Heart left ventricle (tissue), 16 donors: ENCODE results near the gene NSUN7. TPM values are rescaled to one million over a fixed set of nuclear protein-coding genes. Genes with fewer than 3 reads are reported as not detected.

Experiments
- ATAC-seq, 4 donors: fragments of 200-7000 bp; cut with Tn5 transposase; one replicate each; pipeline ENCODE4 v1.9.1; 2020 to 2022; ENCODE audit warnings: moderate library complexity in 4 of 4, mild to moderate bottlenecking in 3 of 4, moderate number of reproducible peaks in 1 of 4
- DNase-seq, 5 donors: peaks; one replicate each; pipeline ENCODE4 v3.0.0-alpha.2; 2020
- H3K27ac ChIP-seq, 12 donors: fragments of 200-600 bp; sonication (generic) in 4 of 12; one replicate each; pipeline versions ENCODE4 v1.5.0 to v1.8.0; 2016 to 2022; ENCODE audit warnings: mild to moderate bottlenecking in 2 of 12
- H3K27me3 ChIP-seq, 9 donors: fragments of 200-600 bp; sonication (generic) in 2 of 9; one replicate each; pipeline versions ENCODE4 v1.5.1 to v1.8.0; 2016 to 2022; ENCODE audit warnings: mild to moderate bottlenecking in 3 of 9
- H3K36me3 ChIP-seq, 9 donors: fragments of 200-600 bp; sonication (generic) in 2 of 9; one replicate each; pipeline versions ENCODE4 v1.5.0 to v1.8.0; 2018 to 2022; ENCODE audit warnings: mild to moderate bottlenecking in 2 of 9
- H3K4me1 ChIP-seq, 12 donors: fragments of 200-600 bp; sonication (generic) in 4 of 12; one replicate each; pipeline versions ENCODE4 v1.5.0 to v1.8.0; 2016 to 2022; ENCODE audit warnings: mild to moderate bottlenecking in 3 of 12
- H3K4me3 ChIP-seq, 12 donors: fragments of 200-600 bp; sonication (generic) in 4 of 12; one replicate each; pipeline versions ENCODE4 v1.5.0 to v1.8.0; 2017 to 2022; ENCODE audit warnings: mild to moderate bottlenecking in 9 of 12, moderate library complexity in 4 of 12
- H3K9me3 ChIP-seq, 12 donors: fragments of 200-600 bp; sonication (generic) in 4 of 12; one replicate each; pipeline versions ENCODE4 v1.5.0 to v1.8.0; 2016 to 2022; ENCODE audit warnings: mild to moderate bottlenecking in 1 of 12
- POLR2A ChIP-seq, 2 donors: fragments of 450-650 bp; IDR thresholded peaks; one replicate each; pipeline ENCODE4 v1.6.1; 2017; ENCODE audit warnings: antibody characterized with exemption in 2 of 2, mild to moderate bottlenecking in 2 of 2, moderate library complexity in 2 of 2
- WGBS, 4 donors: extraction: QIAGEN DNeasy Blood & Tissue Kit in 2 of 4; methylation state at CpG; one replicate each; pipeline versions ENCODE4 v1.1.5 to v1.1.7; 2013 to 2018; 5-methylcytosine and 5-hydroxymethylcytosine counted together
- intact Hi-C, 10 donors: fragments of 100-400 bp; cut with DNase I; formaldehyde crosslinking; loops; one replicate each; pipeline versions ENCODE4 v1.11.1 to v1.14.2; 2022
- polyA plus RNA-seq, 2 donors: library from polyadenylated mRNA; stranded (reverse); fragments of 200-250 nt; gene quantifications; one replicate each; pipeline ENCODE4 v1.2.3, GENCODE V29; 2013
- total RNA-seq, 9 donors: library from RNA; depleted of rRNA in 2 of 9; stranded (reverse); fragments of >200 nt in 2 of 9; fragmentation: NEBNext Ultra II Directional in 3 of 9; extraction: Animal tissue kit (Norgen Biotek cat#: 25700) in 3 of 9; gene quantifications; one replicate each; pipeline versions ENCODE4 v1.1.0 to v1.2.4, GENCODE V29; 2016 to 2023
- TF ChIP-seq, protein P1 (sequence below), 12 donors: fragments of 200-600 bp; sonication (generic) in 4 of 12; IDR thresholded peaks; one replicate each; pipeline versions ENCODE4 v1.5.0 to v1.8.0; 2018 to 2022; ENCODE audit warnings: antibody characterized with exemption in 12 of 12, mild to moderate bottlenecking in 5 of 12
- donor health status: ischemic (EF 13 %, LVEDD 7.1; RV severe dilation, severe dysfunction).
- donor health status: healthy with polysubstance abuse.
- donor health status: DM: no; HTN: yes; CAD: no.
- donor health status: DM: no; HTN: no; CAD: no.
- donor health status: ischemic (EF 25% LVEDD 6.9; RV normal size, moderate dysfunction).
- donor health status: ischemic (EF 25% LVEDD 5.7; RV mildly dilated, moderate dysfunction).
- donor health status: healthy.
- donor health status: DM: yes; HTN: yes; CAD: no.
- donor health status: ischemic (EF 35%, LVEDD 5.7; RV mildly dilated, moderate dysfunction).
- donor health status: nonischemic (EF 11% LVEDD 7.7; RV severe dilation, severe dysfunction).
- donor health status: DM: yes; HTN: yes; CAD: no.
- donor health status: PGD.
- donor health status: ischemic (EF 29% LVEDD 5.4; RV normal size, mild dysfunction).
- donor health status: nonischemic (EF 23%, LVEDD 6.1; RV moderate dilation, normal function).

The NSUN7 gene
- total and polyA plus RNA-seq, 11 donors, result 0.04 to 1.4 (median 0.20) TPM; not detected in 3

DNA sequence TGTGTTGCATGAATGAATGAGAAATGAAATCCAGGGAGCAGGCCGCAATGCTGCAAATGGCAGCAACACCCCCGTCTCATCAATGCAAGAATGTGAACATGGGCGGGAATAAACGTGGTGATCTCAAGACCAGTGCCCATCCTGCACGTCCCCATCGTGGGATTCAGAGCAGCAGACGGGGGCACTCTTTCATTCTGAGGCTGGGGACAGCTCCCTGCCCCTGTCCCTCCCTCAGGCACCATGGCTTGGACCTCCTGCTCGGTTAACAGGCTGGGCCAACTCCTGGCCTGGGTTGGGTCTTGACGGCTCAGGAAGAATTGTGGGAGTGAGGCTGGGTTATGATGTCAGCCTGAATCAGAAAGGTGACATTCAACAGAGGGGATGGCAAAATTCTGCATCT, 78.9 kb downstream of the NSUN7 start:
- H3K4me3 ChIP-seq, result no peak overlapping the region
- H3K27ac ChIP-seq, result no peak overlapping the region
- 88 to 96% (median 95%) methylated on average over 9 of the region's 9 CpGs for WGBS, 4 donors
- TF ChIP-seq POLR2A (IDR thresholded peaks at IDR 0.05), result no peak
- TF ChIP-seq, protein P1, sequence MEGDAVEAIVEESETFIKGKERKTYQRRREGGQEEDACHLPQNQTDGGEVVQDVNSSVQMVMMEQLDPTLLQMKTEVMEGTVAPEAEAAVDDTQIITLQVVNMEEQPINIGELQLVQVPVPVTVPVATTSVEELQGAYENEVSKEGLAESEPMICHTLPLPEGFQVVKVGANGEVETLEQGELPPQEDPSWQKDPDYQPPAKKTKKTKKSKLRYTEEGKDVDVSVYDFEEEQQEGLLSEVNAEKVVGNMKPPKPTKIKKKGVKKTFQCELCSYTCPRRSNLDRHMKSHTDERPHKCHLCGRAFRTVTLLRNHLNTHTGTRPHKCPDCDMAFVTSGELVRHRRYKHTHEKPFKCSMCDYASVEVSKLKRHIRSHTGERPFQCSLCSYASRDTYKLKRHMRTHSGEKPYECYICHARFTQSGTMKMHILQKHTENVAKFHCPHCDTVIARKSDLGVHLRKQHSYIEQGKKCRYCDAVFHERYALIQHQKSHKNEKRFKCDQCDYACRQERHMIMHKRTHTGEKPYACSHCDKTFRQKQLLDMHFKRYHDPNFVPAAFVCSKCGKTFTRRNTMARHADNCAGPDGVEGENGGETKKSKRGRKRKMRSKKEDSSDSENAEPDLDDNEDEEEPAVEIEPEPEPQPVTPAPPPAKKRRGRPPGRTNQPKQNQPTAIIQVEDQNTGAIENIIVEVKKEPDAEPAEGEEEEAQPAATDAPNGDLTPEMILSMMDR (IDR thresholded peaks at IDR 0.05), result no peak
- no peak for ATAC-seq
- H3K36me3 ChIP-seq, result peaks cover 0 to 83% (median 54%) of the 10 kb centered on the region in 9 donors
- intact Hi-C loops, result no loop called here
- no peaks in the 10 kb centered on the region for H3K4me1 ChIP-seq
- H3K9me3 ChIP-seq, result no peaks in the 10 kb centered on the region
- no peaks in the 10 kb centered on the region for H3K27me3 ChIP-seq
- no peak for DNase-seq

DNA sequence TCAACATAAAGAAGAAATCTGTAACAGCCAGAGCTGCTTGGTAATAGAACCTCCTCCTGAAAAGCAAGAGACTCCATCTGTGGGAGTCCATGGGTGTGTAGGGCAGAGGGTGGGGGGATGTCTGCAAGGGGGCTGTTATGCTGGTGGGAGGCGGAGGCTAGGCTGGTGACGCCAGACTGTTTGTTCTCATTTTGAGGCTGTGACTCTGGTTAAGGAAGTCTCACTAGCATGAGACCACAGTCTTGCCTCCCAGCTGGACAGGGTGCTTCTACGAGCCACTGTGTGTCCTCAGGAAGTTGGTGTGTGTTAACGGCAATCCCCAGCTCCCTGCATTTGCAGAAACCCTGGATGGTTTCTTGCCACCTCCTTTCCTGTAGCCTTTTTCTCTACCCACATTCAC, 79.8 kb downstream of the NSUN7 start:
- ATAC-seq (peak in 2 of 4 donors; percentile 39 to 59), DNase-seq (no peak)
- TF ChIP-seq POLR2A (IDR thresholded peaks at IDR 0.05), result no peak
- TF ChIP-seq, protein P1 (IDR thresholded peaks at IDR 0.05), result no peak
- Histone ChIP-seq H3K27me3 (no peaks in the 10 kb centered on the region), H3K9me3 (no peaks in the 10 kb centered on the region), H3K4me3 (no peak overlapping the region), H3K27ac (no peak overlapping the region), H3K4me1 (no peaks in the 10 kb centered on the region), H3K36me3 (peaks cover 0 to 85% (median 49%) of the 10 kb centered on the region in 9 donors)
- intact Hi-C loops, result no loop called here
- WGBS, 4 donors, result 78 to 95% (median 87%) methylated on average over 4 of the region's 4 CpGs

- 92 to 95% (median 93%) methylated on average over 18 of the region's 18 CpGs for WGBS, 4 donors
Observed at GRCh38 chr4:40831146-40831907, 81.6 kb downstream of the NSUN7 start.

DNA sequence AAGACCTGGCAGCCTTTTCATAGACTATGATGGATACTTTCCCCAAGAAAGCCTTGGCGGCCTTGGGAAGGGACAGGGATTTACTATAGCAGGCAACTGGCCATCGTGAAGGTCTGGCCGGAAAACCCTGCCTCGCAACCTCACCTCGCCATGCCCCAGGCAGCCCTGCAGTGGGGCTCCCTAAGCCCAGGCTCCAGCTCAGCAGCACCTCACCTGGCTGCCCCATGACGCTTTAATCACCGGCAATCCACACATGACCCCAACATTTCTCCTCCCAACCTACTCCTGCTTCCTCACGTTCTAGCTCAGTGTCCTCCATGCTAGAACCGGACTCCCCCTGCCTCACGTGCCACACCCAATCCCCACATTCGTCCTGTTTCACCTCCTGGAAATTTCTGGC, 82.4 kb downstream of the NSUN7 start:
- intact Hi-C loops, result no loop called here

More at GRCh38 chr4:40831146-40831907, 81.6 kb downstream of the NSUN7 start:
- no peaks in the 10 kb centered on the region for H3K4me1 ChIP-seq
- DNase-seq (no peak), ATAC-seq (no peak)
- intact Hi-C loops, result no loop called here
- no peak for TF ChIP-seq POLR2A (IDR thresholded peaks at IDR 0.05)
- TF ChIP-seq, protein P1 (IDR thresholded peaks at IDR 0.05), result no peak
- no peaks in the 10 kb centered on the region for H3K27me3 ChIP-seq
- no peak overlapping the region for H3K4me3 ChIP-seq
- no peak overlapping the region for H3K27ac ChIP-seq
- no peaks in the 10 kb centered on the region for H3K9me3 ChIP-seq
- peaks cover 0 to 85% (median 39%) of the 10 kb centered on the region in 9 donors for H3K36me3 ChIP-seq

More for the DNA sequence above, 82.4 kb downstream of the NSUN7 start:
- Histone ChIP-seq H3K4me3 (no peak overlapping the region), H3K27ac (no peak overlapping the region), H3K9me3 (no peaks in the 10 kb centered on the region), H3K36me3 (peaks cover 0 to 82% (median 34%) of the 10 kb centered on the region in 9 donors), H3K27me3 (no peaks in the 10 kb centered on the region), H3K4me1 (peaks cover 0 to under 1% (median 0%) of the 10 kb centered on the region in 12 donors)
- ATAC-seq (no peak), DNase-seq (no peak)
- TF ChIP-seq, protein P1 (IDR thresholded peaks at IDR 0.05), result no peak
- TF ChIP-seq POLR2A (IDR thresholded peaks at IDR 0.05), result no peak
- 83 to 96% (median 85%) methylated on average over 10 to 11 of the region's 11 CpGs for WGBS, 4 donors
